Embryonic facial prominence (tissue), 1 donor: ENCODE data around the gene RNF41.
"Not testable (repeated sequence)": the region's sequence is repeated elsewhere in the genome, so short reads cannot be mapped to it uniquely, and the experiment has no call there.

Experiments
- DNase-seq: peaks from one replicate; pipeline ENCODE4 v3.0.0-alpha.2; 2016; ENCODE audit errors: extremely low spot score

The RNF41 gene

GRCh38 chr12:56212361-56212760, 9.4 kb downstream of the RNF41 start:
- no peak for DNase-seq

- DNase-seq: no peak
Observed at GRCh38 chr12:56208006-56208405, 13.7 kb downstream of the RNF41 start.

DNA sequence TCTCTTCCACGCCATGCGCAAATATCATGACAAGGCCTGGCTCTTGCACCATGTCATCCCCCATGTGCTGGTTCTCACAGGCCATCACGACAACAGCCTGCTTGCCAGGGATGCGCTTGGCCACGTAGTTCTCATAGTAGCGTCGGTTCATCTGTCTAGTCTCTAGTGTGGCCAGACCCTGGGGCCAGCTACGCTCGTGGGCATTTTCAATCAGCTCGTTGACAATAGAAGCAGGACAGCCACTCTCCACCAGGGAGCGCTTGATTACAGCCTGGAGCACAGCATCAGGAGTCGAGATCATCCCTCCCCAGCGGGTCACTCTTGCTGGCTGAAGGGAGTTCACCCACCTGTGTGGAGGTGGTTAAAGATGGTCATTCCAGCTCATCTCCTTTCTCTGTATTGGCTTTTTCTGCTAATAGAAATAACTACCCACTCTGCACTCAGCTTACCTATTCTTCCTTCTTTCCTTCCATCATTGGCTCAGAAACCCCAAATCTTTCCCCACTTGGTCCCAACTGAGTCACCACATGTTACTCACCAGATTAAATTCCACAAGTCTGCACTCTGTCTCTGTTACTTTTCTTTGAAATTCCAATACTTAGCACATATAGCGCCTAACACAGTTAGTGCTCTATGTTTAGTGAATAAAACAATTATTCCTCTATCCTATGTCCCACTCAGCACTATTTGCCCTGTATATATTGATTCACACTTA, 15.1 kb downstream of the RNF41 start:
- DNase-seq: no peak

DNA sequence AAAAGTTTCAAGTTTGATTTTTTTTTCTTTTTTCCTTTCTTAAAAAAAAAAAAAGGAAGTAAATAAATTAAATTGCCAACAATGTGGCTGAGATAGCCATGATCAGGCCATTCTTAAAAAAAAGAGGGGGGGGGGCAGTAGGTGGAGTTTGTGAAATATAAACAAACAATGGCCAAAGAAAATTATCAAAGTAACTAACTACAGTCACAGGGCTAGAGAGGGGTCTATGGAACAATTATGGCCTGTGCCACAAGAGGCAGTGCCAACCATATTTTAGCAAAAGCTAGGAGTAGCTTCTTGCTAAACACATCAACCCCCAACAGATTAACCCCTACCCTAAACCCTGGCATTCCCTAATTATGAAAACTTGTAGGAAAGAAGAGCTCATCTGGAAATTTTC, 16.3 kb downstream of the RNF41 start:
- DNase-seq: no peak

GRCh38 chr12:56204275-56204674, 17.4 kb downstream of the RNF41 start:
- no peak for DNase-seq

DNA sequence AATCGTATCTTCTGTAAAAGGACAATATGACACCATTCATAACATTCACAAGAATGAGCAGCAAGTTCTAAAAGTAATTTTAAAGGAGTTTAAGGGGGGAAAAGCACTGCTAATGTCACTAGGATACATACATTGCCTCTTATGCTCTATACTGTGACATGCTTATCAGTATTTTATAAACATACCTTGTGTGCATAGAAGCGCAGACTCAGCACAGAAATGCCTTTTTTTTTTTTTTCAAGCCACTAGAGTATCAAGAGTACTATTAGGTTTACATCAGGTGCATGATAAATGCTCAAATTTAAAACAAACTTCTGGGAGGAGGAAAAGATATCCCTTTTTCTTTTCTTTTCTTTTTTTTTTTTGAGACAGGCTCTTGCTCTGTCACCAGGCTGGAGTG, 18.9 kb downstream of the RNF41 start:
- DNase-seq: no peak

- no peak for DNase-seq
Observed at GRCh38 chr12:56202366-56202765, 19.4 kb downstream of the RNF41 start.

DNA sequence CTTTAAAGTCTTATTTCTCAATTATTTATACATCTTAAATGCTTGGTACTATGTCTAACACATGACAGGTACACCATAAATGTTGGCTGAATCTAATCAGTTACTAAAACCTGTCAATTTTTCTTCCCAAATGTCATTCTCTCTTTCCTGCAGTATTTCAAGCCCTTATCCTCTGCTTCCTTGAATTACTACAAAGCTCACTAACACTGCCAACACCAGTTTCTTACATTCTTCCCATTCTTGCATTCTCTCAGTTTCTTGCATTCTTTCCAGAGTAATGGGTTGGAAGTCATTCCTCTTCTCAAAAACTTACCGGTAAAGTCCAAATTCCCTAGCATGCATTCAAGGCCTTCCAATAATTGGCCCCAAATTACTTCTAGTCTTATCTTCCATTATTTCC, 22.9 kb downstream of the RNF41 start:
- no peak for DNase-seq

DNA sequence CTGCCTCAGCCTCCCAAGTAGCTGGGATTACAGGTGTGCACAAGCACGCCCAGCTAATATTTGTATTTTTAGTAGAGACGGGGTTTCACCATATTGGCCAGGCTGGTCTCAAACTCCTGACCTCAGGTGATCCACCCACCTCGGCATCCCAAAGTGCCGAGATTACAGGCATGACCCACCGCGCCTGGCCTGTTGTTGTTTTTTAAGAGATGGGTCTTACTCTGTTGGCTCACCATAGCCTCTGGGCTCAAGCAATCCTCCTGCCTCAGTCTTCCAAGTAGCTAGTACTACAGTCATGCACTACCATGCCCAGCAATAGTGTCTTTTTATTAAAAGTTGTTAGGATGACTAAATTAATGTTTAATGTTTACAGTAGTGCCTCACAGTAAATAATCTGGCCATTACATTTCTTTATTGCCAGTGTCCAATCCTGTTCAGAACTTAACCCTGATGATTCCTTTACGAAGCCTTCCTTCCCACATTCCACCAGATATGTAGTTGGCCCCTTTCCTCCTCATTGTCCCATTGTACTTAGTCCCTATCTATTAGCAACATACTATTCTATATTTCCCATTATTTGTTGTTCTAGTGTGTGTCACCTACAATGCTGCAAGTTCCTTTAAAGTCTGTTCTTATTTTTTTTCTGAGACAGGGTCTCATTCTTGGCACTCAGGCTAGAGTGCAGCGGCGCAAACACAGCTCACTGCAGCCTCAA, 23.6 kb downstream of the RNF41 start:
- DNase-seq: no peak

GRCh38 chr12:56196818-56197550, 24.7 kb downstream of the RNF41 start:
- DNase-seq: not testable (repeated sequence)

GRCh38 chr12:56193025-56193578, 28.6 kb downstream of the RNF41 start:
- DNase-seq: peak; percentile 52

GRCh38 chr12:56192582-56192981, 29.1 kb downstream of the RNF41 start:
- no peak for DNase-seq

- DNase-seq: no peak
Observed at GRCh38 chr12:56190695-56191155, 31.0 kb downstream of the RNF41 start.

GRCh38 chr12:56189918-56190694, 31.6 kb downstream of the RNF41 start:
- peak; percentile 71 for DNase-seq

DNA sequence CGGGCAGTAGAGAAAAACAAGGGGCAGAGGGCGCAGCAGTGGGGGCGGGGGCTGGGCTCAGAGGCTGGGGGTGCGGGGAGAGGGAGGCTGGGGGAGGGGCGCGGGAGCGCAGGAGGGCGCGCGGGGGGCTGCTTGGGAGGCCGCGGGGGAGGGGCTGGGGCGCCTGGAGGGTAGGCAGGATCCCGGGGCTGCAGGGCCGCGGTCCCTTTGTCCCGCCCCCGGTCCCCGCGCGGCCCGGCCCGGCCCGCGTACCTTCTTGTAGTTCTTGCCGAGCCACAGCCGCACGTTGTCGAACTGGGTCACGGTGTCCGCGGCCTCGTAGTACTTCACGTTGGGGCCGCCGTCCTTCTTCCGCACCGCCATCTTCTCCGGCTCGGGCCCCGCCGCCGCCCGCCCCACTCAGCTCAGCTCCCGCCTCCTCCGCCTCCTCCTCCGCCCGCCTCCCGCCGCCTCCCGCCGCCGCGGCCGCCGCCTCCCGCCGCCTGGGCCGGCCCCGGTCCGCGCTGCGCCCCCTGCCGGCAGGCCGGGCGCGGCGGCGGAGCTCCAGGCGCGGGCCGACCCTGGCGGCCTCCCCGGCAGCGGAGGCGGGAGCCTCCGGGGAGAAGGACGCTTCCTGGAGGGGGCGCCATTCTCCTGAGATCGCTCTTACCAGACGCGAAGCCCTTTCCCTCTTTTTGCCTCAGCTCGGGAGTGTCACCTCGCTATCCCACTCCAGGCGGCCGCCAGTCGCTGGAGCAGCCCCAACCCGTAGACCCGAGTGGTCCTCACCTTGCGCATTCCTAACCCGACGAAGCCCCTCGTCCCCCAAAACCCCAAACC, 32.4 kb downstream of the RNF41 start, which contains the start of gene SMARCC2:
Gene SMARCC2, minus strand, starts transcription at position 385 of the 819 bp plus-strand sequence. Its CDS starts 22 bp downstream, at position 363.
- peak; percentile 81 for DNase-seq

- no peak for DNase-seq
Observed at GRCh38 chr12:56188778-56189098, 33.0 kb downstream of the RNF41 start.

DNA sequence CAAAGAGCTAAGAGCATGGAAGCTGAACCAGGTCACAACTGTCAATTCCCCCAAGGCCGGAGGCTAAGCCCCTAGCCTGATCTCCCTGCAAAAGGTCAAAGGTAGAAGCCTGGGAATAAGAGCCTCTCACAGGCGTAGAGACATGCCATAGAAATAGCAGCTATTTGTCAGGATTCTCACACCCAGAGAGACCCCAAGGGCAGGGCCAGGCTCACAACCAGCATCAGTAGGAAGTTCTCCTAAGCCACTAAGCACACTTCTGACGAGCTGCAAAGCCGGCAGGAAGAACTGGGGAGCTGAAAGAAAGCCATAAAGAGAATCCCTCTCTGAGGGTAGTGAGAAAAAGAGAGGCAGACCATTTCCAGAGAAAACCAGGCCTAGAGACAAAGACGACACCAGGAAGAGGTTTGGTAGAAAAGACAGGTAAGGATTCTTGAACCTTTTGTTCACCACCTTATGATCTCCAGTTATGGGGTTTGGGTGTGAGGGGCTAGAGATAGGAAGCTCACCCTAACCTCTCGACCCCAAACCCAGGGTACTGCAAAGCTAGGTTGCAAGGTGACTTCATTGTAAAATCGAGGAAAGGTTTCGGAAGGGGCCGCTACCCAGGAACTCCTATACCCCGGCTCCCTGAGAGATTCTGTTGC, 33.5 kb downstream of the RNF41 start:
- no peak for DNase-seq

GRCh38 chr12:56186957-56187356, 34.8 kb downstream of the RNF41 start:
- no peak for DNase-seq

GRCh38 chr12:56178347-56178746, 43.4 kb downstream of the RNF41 start:
- no peak for DNase-seq

- DNase-seq: no peak
Observed at GRCh38 chr12:56172839-56173238, 48.9 kb downstream of the RNF41 start.
